Measurements from ENCODE around the gene SLC46A3.

DNA sequence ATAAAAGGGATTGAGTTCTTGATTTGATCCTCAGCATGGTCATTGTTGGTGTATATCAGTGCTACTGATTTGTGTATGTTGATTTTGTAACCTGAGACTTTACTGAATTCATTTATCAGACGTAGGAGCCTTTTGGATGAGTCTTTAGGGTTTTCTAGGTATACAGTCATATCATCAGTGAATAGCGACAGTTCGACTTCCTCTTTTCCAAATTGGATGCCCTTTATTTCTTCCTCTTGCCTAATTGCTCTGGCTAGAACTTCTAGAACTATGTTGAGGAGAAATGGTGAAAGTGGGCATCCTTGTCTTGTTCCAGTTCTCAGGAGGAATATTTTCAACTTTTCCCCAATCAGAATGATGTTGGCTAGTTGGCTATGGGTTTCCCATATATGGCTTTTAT, 32.9 kb downstream of the SLC46A3 start:
- no peak for TF ChIP-seq CTCF (IDR thresholded peaks at IDR 0.05)
- no peak for TF ChIP-seq POLR2A (IDR thresholded peaks at IDR 0.05)

Data from body of pancreas (tissue), 4 donors.